CD4-positive, alpha-beta T cell treated with Interleukin-17A for 1 hour (primary cell): ENCODE measurements around the gene ANKS1A.
"Not testable (repeated sequence)": the region's sequence is repeated elsewhere in the genome, so short reads cannot be mapped to it uniquely, and the experiment has no call there.

Experiments
- DNase-seq: peaks from one replicate; pipeline ENCODE4 v3.0.0-alpha.2; 2020

ANKS1A gene

DNA sequence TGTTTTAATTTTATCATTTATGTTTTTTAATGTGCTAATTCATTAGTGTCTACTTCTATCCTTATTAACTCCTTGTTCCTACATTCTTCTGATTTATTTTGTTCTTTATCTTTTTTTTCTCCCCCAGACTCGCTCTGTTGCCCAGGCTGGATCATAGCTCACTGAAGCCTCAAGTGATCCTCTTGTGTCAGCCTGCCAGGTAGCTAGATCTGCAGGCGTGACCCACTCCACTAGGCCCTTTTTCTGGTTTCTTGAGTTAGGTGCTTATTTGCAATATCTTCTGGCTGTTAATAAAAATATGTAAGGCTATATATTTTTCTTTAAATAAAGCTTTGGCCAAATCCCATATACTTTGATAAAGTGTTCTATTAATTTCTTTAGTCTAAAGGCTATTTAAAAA is 4.1 kb upstream of the ANKS1A start:
- DNase-seq = no peak

DNA sequence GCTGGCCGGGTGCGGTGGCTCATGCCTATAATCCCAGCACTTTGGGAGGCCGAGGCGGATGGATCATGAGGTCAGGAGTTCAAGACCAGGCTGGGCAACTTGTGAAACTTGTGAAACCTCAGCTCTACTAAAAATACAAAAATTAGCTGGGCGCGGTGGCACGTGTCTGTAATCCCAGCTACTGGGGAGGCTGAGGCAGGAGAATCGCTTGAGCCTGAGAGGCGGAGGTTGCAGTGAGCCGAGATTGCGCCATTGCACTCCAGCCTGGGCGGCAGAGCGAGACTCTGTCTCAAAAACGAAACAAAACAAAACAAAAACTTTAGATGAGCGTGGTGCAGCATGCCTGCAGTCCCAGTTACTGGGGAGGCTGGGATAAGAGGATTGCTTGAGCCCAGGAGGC is 3.2 kb upstream of the ANKS1A start:
- DNase-seq = not testable (repeated sequence)

DNA sequence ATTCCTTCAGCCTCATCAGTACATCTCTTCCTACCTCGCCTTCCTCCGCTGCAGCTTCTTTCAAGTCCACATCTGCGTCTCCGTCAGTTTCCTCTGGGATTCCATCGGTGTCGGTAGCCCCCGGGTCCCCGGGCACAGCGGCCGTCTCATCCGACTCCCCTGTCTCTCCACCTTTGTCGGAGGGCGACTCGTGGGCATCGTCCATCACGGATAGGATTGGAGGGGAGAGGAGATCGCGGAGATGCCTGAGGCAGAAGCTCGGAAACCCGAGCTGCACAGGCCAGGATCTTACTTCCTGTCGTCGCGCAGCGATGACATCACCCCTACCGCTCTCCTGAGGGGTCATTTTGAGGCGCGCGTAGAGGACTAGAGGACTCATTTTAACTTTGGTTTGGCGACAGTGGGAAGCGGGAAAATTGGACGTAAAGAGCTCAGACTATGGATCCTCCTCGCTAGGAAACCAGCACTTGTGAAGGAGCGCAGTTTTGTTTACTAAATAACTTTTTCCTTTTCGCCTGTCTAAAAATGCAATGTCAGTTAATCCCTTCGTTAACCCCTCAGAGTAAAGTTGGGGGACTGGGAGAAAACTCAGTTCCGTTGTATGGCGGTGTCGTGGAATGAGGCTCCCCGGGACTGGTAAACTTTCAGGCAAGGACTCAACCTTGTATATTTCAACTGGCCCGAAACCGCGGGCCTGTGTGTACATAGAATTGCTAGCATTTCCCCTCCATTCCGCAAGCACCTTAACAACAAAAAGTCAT is 1.1 kb upstream of the ANKS1A start, which contains the start of gene TAF11:
Gene TAF11 (minus strand): TSS at position 290 of the 761 bp plus-strand sequence. CDS start 85 bp downstream, at position 205.
- DNase-seq = peak; percentile 92

DNA sequence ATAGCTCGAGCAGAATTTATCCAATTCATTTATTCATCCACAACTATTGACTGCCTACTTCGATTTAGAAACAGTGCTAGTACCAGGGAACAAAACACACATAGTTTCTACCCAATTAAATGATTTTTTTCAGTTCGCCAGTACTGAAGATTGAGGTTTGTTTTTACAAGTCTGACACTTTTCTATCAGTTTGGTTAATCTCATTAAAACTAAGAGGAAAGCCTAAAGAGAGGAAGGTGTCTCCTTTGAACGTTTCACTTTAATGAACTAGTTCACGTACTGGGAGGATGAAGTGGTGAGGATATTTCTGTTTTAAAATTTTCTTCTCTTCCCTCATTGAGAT is 570 bp upstream of the ANKS1A start:
- DNase-seq = peak; percentile 47

DNA sequence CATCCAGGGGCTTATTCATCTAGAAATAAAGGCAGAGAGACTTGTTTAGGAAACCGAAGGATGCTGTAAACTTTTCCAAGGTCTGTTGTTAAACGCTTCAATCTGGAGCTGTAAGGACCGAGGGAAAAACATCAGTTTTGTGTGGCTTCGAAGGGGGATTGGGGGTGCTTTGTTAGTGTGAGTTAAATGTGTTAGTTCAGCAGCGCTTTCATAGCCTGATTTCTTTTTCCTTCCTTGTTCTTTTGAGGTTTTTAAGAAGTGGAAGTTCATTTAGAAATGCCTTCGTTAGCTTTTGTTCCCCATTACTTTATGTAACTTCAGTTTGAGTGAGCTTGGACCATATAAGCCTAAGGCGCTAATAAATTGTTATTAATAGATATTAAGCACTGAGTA is 1.5 kb downstream of the ANKS1A start:
- no peak for DNase-seq

DNA sequence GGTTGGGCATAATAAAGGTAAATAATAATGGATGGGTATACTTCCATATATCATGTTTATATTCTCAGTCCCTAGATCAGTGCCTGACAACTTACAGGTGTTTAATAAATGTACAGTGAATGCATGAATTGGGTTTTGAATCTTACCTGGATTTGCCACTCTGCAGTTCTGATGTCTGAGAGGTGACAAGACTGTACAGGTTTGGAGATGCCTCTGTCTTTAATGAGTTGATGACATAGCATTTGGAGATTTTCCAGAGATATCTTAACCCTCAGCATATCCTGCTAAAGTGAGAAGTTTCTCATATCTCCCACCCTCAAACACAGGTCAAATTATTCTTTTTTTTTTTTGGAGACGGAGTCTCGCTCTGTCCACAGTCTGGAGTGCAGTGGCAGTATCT is 2.2 kb downstream of the ANKS1A start:
- DNase-seq = no peak

DNA sequence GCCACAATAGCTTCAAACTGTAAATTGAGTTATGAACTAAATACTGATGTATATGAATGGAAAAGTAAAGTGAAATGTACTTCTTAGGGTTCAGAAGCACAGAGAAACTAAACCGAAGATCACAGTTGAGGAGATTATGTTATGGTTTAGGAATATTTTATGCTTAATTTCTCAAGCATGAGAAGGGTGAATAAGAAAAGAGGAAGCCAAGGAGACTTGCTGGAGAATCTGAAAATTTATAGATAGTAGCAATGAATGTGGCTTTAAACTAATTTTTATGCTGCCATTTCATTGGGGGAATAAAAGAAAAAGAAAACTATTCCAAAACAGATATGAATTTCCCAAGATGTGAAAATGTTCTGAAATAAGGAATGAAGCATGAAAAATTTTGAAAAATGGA is 5.6 kb downstream of the ANKS1A start:
- DNase-seq = no peak

DNA sequence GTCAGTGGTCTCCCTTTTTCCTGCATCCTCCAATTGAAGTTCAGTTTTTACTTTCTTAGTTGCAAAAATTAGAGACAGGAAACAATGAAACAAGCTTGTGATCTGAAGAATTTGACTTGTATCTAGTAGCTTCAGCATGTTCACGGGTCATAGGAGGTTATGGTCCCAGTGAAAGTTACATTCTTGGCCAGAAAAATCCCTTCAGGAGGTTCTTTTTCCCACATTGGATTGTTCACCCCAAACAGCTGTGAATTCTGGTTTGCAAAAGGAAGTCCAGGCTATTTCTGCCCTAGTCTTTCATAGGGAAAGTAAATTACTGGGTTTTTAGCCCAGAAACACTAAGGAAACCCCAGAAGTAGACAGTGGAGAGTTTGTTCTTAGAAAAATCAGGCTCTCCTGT is 8.1 kb downstream of the ANKS1A start:
- no peak for DNase-seq

DNA sequence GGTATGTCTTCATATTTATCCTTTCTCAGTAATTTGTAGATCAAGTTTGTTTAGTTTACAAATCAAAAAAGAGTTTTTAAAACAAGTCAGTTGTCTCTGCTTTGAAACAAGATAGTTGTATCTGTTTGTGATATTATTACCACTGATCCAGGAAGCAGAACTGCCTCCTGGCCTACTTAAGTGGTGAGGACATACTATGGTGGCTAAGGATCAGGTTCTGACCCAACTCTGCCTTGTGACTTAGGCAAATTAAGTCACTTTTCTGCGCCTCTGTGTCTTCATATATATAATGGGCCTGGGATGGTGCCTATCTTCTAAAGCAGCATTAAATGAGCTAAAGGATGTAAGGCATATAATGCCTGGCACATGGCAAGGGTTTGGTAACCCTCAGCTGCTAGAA is 8.7 kb downstream of the ANKS1A start:
- no peak for DNase-seq

DNA sequence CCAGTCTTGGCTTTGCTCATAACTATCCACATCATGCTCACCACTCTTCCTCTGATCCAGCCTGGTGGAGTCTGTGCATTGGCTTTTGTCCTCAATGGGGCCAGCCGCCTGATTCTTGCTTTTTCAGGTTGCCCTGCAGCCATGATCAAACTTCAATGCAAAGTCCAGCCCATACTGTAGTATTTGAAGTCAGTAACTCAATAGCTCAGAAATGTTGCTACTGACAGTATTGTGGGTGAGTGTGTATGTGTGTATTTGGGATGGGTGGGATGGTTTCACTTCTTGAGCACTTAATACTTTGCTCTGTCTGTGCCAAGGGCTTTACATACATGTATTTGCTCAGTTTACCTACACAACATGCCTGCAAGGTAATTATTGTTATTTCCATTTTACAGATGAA is 10.7 kb downstream of the ANKS1A start:
- DNase-seq = not testable (repeated sequence)

DNA sequence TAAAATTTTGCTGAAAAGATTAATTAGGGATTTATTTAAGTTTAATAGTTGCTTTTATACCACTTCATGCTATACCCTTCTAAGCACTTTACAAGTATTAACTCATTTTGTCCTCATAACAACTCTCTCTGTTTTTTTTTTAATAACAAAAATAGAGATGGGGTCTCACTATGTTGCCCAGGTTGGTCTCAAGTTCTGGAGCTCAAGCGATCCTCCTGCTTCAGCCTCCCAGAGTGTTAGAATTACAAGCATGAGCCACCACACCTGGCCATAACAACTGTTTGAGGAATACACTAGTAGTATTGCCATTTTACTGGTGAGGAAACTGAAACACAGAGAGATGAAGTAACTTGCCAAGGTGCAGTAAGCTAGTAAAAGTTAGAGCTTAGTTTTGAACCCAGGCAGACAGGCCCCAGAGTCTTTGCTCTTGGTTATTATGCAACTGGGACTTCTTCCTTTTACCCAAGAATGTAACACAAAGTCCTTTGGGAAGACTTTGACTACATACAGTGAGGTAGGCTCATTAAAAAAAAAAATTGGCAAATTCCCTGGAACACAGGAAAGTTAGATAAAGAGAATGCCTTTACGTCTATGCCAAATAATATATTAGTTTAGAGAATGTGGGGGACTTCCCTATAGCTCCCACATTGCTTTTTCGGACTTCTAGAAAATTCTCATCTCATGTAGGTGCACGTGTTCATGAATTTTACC is 11.4 kb downstream of the ANKS1A start:
- DNase-seq = no peak

DNA sequence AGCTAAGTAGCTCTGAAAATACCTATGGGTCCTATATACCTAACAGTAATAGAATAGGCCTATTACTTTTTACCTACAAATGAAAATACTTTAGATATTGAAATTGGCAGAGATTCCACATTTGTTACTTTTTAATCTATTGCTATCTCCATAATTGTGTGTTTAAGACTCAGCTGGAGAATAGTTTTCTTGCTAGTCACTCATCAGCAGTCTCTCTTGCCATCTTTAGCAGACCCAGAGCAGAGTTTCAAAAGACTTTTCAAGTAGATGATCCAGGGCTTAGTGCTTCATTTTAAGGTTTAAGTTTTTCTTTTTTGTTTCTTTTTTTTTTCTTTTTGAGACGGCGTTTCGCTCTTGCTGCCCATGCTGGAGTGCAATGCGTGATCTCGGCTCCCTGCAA is 12.9 kb downstream of the ANKS1A start:
- DNase-seq = no peak

DNA sequence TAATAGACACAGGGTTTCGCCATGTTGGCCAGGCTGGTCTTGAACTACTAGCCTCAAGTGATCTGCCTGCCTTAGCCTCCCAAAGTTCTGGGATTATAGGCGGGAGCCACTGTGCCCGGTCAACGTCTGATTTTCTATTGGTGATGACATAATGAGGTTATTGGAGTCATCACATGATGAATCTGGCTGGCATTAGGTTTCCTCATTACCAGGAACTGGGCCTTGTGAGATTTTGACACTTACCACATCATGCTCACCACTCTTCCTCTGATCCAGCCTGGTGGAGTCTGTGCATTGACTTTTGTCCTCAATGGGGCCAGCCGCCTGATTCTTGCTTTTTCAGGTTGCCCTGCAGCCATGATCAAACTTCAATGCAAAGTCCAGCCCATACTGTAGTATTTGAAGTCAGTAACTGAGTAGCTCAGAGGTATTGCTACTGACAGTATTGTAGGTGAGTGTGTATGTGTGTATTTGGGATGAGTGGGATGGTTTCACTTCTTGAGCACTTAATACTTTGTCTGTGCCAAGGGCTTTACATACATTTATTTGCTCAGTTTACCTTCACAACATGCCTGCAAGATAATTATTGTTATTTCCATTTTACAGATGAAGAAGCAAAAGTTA is 16.0 kb downstream of the ANKS1A start:
- no peak for DNase-seq

DNA sequence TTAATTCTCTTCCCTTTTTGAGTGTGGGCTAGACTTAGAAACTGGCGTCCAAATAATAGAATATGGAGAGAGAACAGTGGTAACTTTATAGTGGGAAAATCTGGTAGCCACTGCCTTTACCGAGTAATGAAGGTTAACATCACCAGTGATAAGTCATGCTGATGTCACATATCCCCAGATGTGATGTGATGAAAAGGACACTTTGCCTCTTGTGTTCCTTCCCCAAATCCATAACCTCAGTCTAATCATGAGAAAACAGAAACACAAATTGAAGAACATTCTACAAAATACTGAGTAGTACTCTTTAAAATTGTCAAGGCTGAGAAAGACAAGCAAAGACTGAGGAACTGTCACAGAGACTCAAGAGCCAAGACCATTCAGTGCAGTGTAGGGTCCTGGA is 17.8 kb downstream of the ANKS1A start:
- DNase-seq = no peak

DNA sequence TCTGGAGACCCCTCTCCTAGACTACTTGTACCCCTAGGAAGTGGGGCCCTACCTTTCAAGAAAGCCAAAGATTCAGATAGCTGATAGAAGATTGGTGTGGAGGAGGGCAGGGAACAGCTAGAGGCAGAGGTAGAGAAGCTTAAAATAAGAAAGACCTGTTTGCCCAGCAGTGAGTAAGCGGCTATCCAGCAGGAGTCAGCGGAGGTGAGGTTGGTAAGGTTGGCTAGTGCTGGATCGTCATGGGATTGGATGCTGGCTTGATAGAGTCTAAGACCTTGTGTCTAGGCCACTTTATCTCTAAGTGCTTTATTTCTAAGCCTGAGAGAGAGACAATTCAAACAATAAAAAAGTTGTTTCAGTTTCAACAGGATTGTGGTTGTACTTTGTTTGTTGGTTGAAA is 19.1 kb downstream of the ANKS1A start:
- DNase-seq = no peak

DNA sequence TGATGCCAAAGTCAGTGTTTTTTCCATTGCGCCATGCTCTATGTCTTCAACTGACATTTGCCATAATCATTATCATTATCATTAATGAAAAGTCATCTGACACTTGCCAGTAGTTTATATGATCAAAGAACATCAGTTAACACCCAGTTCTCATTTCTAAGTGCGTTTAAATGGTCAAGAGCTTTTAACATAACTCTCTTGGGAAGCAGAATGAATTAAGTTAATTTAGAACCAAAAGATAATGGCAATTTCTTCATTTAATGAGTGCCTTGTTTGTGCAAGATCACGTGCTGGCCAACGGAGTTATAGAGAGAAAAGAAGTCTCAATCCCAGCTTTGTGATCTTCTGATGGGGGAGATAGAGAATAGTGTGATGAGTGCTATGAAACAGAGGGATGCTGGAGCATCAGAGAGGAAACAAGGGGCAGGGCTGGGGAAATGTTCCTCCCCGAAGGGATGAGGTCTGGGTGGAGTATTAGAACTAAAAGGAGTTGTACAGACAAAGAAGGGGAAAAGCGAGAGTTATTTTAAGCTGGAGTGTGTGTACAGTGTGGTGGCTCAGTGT is 20.3 kb downstream of the ANKS1A start:
- no peak for DNase-seq

DNA sequence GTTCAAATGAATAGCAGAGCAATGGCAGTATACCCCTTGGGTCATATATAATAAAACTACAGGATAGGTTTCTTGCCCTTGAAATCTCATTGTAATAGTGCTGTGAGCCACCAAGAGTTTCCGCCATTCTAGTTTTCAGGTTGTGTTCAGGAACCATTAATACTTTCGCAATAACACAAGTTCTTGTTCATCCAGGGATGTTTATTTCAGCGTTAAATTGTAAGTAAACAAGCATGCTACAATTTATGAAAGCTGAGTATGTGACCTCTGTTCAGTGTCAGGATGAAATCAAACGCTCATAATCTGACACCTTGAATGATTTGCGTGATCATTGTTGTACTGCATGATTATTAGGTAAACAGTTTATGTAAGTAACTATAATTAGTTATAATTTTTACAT is 22.8 kb downstream of the ANKS1A start:
- DNase-seq = no peak

DNA sequence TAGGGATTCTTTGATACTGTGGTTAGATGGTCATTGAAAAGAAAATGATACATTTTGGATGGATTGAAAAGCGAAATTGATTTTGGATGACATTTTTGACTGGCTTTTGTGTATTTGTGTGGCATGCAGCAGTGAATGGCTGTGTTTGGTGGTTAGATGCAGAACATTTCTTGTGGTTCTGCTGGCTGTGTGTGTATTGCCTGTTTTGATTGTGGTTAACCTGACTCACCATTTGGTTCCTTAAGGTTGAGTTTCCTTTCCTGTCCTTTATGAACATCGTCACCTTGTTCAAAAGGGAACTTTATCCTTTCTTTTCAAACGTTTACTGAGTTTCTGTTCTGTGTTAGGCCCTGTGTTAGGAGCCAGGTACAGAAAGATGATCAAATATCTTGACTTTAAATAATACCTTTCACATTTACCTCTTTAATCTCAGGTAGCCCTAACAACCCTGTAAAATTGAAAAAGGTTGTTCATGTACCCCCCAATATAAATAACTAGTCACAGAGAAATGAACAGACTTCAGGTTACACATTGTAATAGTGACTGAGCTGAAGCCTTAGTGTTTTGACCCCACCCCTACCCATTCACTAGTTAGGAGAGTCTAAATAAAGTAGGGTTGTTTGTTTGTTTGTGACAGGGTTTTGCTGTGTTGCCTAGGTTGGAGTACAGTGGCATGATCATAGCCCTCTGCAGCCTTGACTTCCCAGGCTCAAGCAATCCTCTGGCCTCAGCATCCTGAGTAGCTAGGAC is 23.8 kb downstream of the ANKS1A start:
- DNase-seq = peak; percentile 55

DNA sequence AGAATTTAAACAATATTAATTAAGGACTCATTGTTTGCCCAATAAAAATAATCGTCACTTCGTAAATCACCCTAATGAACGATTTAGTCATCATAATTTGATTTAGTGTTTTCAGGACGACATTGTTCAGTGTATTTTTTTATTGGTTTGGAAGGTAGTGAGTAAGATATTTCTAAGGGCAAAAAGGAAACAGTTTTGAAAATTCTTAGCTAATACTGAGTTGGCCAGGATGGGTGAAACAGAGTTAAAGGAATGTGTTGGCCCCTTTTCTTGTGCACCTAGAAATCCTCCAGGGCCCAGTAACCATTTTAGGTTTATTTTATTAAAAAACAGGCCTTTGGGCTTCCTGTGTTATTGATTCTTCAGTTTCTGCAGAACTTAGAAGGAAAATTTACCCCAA is 25.3 kb downstream of the ANKS1A start:
- DNase-seq = no peak

DNA sequence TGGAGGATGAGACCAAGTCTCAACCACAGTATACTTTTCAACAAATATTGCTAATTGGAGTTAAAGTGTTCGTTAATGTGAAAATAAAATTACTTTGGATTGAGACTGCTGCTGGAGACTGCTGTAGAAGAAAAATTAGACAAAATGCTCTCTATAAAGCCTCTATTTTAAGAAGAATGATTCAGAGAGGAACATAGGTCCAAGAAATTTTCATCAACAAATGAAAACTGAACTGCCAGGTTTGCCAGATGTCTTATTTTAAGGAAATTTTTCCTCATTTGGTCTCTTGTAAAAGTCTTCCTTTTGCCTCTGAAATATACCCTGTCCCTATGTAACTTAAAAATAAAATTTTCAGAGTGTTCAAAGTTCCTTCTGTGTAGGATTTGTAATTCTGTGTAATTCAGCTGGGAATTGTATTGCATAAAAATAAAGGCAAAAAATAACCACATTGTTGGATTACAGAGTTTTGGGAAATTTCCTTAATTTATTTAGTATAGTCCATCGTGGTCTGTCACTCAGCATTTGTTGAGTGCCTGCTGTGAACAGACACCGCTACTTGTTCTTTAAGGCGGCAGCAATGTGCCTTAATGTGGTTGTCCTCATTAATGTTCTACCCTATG is 27.4 kb downstream of the ANKS1A start:
- no peak for DNase-seq

DNA sequence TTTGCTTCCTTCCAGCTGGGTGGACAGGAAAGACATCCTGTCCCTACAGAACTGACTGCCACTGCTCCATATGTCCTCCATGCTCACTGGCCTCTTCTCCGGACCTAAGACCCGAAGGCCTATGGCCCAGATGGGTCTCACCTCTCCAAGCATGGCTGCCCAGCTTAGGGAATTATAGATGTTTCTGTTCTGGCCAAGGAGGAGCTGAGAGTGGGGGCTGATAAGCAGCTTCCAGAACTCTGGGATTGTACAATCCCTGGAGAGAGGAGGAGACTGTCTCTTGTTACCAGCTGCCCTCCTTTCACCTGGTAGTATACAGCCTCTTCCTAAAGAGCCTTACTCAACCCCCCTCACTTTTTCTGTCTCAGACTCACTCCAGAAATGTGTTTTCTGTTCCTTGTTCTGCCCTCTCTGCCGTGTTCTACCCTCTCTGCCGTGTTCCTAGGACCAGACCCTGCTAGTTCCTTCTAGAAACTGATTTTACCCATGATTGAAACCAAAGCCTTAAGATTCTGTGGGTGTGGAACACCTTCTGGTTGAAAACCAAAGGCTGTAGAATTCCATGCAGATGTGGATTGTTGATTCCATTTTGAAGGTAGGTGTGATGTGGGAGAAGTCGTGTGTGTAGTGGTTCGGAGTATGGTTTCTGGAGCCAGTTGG is 28.7 kb downstream of the ANKS1A start:
- DNase-seq = no peak

DNA sequence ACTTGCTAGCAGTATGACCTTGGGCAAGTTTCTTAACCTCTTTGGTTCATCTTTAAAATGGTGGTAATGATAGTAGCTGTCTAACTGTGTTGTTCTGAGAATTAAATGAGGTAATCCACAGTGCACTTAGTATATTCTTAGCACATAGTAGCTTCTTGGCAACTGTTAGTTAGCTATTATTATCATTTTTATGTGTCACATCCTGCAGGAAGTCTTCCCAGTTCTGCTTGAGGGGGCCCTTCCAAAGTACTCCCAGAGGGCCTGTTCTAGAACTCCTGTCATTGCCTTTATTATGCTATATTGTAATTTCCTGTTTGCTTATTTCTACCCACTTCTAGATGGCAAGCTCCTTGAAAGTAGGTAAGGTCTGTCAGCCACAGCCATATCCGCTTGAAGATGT is 30.6 kb downstream of the ANKS1A start:
- no peak for DNase-seq
